HG03175 (cell line): ENCODE measurements around the gene MCM7.

Source experiments
- ATAC-seq: cut with Tn5 transposase; IDR thresholded peaks from one replicate; pipeline ENCODE4 v1.9.1; 2021; ENCODE audit warnings: mild to moderate bottlenecking, moderate library complexity; ENCODE audit not compliant: unreplicated experiment

MCM7 gene

DNA sequence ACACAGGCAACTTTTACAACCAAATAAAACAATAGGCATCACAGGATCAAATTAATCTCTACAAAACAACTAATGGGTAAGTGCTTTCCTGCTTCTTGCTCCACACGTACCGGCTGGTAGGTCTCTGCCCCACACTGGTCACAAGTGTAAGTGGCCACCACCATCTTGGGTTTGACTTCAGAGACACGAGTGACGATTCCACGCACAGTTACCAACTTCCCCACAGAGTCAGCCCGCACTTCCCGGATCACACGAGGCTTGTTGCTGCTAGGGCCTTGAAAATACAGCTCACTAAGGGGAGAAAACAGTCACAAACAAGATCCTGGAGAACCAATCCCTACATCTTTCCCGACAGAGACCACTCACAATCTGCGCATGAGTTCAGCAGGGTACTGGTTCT is 2.3 kb downstream of the MCM7 start:
- no peak for ATAC-seq

DNA sequence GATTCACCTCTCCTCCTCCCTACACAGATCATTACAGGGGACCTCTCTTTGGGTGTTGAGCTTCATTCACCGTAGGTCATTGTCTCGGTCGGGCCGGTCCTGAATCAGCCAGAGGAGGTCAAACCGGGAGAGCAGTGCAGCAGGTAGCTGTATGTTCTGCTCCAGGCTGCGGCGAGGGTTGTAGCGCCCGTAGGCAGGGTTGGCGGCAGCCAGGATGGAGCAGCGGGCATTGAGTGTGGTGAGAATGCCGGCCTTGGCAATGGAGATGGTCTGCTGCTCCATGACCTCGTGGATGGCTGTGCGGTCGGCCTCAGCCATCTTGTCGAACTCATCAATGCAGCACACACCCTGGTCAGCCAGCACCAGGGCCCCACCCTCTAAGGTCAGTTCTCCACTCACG is 5.5 kb downstream of the MCM7 start:
- no peak for ATAC-seq

GRCh38 chr7:100095289-100095688 is 5.9 kb downstream of the MCM7 start:
- ATAC-seq: no peak

DNA sequence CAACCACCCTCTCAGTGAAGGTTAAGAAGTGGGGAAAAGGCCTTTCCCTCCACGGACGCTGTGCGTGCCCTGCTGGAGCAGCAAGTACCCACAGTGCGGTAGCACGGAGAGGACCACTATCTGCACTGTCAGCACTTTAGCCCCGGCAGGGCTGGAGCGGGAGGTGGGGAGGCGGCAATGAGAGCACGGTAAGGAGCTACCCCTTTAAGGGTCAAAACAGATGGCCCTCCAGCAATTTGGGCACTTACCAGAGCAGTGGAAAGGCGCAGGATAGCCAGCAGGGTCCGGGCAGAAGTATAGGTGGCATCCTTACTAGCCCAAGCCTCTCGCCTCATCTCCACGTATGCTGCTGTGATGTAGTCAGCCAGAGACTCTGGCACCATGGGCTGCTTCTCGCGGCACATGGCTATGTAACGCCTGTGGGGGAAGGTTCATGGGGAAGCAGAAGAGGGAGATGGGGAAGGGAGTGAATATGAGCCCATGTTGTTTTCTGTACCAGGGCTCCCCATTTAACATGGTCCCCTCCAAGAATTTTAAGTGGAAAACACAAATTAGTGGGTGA is 7.2 kb downstream of the MCM7 start:
- no peak for ATAC-seq

GRCh38 chr7:100093498-100093897 is 7.7 kb downstream of the MCM7 start:
- ATAC-seq: no peak

DNA sequence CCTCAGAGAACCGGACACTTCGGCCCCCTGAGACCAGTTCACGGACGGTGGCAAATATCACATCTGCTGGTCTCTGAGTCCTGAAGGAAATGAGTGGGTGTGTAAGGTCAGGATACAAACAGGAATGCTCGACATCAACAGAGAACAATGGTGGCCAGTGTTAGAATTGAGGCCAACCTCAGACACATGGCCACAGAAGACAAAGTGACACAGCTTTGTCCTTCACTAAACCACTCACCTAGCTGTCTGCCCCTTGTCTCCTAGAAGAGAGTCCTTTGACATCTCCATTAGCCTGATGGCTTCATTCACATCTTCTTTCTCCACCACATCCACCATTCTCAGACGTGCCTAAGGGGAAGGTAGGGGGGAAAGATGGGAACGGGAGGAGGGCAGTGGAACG is 8.1 kb downstream of the MCM7 start:
- no peak for ATAC-seq

DNA sequence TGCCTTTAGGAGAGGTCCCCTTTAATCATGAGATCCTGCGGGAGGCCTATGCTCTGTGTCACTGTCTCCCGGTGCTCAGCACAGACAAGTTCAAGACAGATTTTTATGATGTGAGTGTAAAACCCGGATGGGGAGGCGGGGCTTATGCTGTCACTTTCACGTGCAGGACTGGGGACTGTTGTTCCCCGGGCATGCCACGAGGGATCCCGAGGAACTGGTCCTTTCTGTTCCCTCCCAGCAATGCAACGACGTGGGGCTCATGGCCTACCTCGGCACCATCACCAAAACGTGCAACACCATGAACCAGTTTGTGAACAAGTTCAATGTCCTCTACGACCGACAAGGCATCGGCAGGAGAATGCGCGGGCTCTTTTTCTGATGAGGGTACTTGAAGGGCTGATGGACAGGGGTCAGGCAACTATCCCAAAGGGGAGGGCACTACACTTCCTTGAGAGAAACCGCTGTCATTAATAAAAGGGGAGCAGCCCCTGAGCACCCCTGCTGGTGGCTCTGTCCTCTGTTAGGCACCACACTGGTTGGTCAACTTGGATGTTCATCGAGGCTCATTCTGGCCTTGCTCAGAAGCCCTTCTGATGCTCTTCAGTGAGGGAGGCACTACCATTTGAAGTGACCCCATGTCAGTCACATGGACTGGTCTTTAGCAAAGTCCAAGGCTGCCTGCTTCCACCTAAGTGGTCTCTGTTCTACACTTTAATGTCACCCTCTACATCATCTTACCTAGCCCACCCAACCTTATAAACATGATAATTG is 9.6 kb downstream of the MCM7 start:
- ATAC-seq: no peak

- ATAC-seq: no peak
Measured at GRCh38 chr7:100090527-100091410, 10.4 kb downstream of the MCM7 start.

DNA sequence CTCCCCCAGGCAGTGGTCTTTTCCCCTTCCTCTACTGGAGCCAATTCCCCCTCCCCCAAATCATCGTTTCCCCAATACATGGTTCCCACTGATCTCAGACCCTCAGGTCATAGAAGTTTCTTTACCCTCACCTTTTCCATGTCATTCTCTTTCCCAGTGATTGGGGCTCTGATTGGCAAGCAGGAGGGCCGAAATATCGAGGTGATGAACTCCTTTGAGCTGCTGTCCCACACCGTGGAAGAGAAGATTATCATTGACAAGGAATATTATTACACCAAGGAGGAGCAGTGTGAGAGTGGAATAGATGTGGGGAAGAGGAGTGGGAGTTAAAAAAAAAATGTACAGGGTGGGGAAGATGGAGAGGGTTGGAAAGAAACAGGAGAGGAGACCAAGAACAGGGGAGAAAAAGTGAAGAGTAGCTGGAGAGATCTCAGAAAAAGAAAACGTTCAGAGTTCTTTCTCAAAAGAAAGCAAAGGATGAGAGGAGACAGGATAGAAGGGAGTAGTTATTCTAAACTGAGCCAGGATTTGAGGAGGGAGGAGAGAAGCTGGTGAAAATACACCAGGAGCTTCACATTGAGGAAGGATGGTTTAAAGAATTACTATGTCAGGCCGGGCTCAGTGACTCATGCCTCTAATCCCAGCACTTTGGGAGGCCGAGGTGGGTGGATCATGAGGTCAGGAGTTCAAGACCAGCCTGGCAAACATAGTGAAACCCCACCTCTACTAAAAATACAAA is 11.6 kb downstream of the MCM7 start:
- no peak for ATAC-seq

DNA sequence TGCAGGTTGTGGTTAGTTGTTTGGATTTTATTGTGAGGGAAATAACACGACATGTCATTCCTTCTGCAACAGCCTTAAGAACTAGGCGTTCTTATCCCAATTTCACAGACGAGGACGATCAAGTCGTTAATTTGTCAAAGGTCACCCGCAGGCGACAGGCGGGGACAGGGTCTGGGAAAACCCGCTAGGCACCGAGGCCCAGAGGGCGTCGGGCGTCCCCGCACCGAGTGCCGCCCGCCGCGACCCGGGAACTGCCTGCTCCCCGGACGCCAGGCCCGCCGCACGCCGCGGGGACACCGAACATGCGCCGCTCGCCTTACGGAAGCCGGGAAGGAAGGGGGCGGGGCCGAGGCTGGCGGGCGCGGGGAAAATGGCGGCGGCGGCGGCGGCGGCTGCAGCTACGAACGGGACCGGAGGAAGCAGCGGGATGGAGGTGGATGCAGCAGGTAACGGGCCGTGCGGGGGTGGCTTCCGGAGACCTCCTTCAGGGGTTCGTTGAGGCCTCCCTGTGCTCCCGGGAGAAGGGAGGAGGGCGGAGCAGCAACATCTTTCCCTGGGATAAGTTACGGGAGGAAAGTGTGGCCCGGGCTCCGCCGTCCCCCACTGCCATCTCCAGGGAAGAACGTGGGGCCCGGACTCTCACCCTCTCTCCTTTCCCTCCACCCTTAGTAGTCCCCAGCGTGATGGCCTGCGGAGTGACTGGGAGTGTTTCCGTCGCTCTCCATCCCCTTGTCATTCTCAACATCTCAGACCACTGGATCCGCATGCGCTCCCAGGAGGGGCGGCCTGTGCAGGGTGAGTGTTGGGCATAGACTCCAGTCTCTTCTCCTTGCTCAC is 12.4 kb downstream of the MCM7 start, which contains the start of gene COPS6:
Gene COPS6 (plus strand): TSS at position 349 of the 837 bp plus-strand sequence. CDS start 22 bp downstream, at position 371.
- ATAC-seq: peak; percentile 57

DNA sequence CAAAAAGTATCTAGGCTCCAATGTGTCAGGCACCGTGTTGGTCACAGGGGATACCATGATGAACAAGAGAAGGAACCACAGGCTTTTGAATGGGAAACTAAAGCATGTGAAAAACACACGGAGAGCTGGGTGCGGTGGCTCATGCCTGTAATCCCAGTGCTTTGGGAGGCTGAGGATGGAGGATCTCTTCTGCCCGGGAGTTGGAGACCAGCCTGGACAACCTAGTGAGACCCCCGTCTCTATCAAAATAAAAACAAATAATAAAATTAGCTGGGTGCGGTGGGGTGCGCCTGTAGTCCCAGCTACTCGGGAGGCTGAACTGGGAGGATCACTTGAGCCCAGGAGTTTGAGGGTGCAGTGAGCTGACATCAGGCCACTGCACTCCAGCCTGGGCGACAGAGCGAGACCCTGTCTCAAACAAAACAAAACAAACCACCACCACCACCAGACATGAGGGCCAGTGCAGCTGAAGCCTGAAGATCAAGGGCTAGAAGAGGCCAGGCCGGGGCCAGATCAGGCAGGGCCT is 13.0 kb downstream of the MCM7 start:
- no peak for ATAC-seq

- no peak for ATAC-seq
Measured at GRCh38 chr7:100087055-100087750, 14.0 kb downstream of the MCM7 start.

- no peak for ATAC-seq
Measured at GRCh38 chr7:100085515-100085914, 15.7 kb downstream of the MCM7 start.

- no peak for ATAC-seq
Measured at GRCh38 chr7:100082978-100083377, 18.2 kb downstream of the MCM7 start.

GRCh38 chr7:100081535-100082102 is 19.6 kb downstream of the MCM7 start, which contains the start of gene ZNF3:
Gene ZNF3, minus strand, starts transcription at chr7:100081723. Its CDS starts 4,366 bp downstream, at chr7:100077357.
- ATAC-seq: peak; percentile 80

DNA sequence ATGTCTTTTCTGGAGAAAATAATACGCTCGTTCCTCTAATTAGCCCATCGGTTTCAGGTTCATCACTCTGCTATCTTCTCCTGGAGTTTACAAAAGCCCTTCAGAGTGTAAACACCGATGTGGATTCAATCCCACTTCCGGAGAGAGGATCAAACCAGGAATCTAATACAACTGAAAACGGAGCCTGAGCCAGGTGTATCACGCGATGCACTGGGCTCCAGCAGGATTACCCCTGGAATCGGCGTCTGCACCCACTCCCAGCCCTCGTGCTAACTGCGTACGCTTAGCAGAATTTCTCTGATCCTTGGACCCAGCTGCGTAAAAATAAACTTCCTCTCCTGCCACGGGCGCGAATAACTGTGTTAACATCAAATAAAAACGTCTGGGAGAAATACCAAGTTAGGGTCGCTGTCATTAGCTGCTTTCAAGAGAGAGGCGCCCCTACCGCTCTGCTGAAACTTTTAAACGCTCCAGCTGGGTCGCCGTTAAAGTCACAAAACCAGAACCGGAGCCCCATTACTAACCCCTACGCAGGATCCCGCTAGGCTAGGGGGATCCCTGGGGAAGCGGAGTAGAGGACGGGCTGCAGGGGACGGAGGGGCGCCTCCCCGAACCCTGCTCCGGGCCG is 20.2 kb downstream of the MCM7 start:
- ATAC-seq: peak; percentile 15

DNA sequence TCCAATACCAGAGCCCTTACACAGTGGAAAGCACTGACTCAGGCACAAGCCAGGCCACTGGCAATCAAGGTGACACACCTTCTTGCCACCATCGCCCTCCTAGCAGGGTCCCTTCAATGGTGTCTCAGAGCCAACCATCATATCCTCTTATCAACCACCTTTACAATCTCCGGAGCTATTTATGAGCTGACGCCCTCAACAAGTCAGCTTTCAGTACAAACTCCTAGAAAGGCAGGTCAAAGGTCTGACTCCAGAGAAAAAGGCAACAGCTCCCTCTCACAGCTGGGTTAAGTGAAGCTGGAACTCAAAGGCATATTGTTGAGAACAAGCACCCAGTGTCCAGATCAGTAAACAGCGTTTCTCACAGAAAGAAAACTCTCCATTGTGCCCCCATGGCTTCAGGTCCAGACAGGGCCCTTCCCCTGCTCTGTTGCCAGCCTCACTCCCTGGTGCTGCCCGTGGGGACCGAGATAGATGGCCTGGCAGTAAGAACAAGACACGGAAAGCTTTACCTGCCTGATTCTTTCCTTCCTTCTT is 22.1 kb downstream of the MCM7 start:
- no peak for ATAC-seq

DNA sequence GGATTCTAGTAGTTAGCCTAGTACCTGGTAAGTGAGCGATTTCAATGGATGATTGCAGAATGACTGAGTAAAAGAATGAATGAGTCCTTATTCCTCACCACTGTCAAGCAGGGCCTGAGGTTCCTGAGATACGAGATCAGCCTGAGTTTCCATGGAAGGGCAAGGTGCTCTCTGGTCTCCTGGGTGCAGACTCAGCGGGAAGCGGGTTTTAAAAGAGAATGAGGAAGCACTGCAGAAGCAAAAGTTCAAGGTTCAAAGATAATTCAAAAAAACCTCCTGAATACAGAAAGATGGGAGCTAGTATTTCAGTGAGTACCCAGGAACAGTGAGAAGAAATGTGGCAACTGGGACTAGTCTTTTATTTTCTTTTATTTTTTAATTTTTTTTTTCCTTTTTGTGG is 24.0 kb downstream of the MCM7 start:
- no peak for ATAC-seq
